ENCODE measurements around the gene TXN2.

- TF ChIP-seq CTCF (IDR thresholded peaks at IDR 0.05) = no peak
- TF ChIP-seq ZFX (IDR thresholded peaks at IDR 0.05; ENCODE audit: borderline replicate concordance) = no peak
Measured at GRCh38 chr22:36457688-36458450, 23.6 kb downstream of the TXN2 start.
